ENCODE data around the gene CNOT4. TPM values are rescaled to one million over a fixed set of nuclear protein-coding genes. Genes with fewer than 3 reads are reported as not detected.

The CNOT4 gene
- total RNA-seq, 1 experiment from 2014 or later = 25.8 TPM

- no peaks in the 10 kb centered on the region for H3F3A ChIP-seq (ENCODE audit: insufficient read depth, low read depth)
- H3K4me2 ChIP-seq = no peak overlapping the region
- ChIA-PET POLR2A (ENCODE audit: unreplicated experiment) (no interaction called here), CTCF (no interaction called here)
- no peak overlapping the region for H2AFZ ChIP-seq
- no peaks in the 10 kb centered on the region for H3K79me2 ChIP-seq (ENCODE audit: low read depth)
- H3K4me3 ChIP-seq = no peak overlapping the region
- H3K9me2 ChIP-seq (ENCODE audit: insufficient read depth) = no peaks in the 10 kb centered on the region
- H3K36me3 ChIP-seq (ENCODE audit: low read depth) = no peaks in the 10 kb centered on the region
- TF ChIP-seq EZH2 (IDR thresholded peaks at IDR 0.05; ENCODE audit: low read depth) = no peak
- TF ChIP-seq CTCF (conservative IDR thresholded peaks at IDR 0.05) = no peak
- H3K9me3 ChIP-seq (ENCODE audit: insufficient read depth, low read depth) = no peaks in the 10 kb centered on the region
- no peaks in the 10 kb centered on the region for H4K20me1 ChIP-seq (ENCODE audit: insufficient read depth)
- no peak overlapping the region for H3K27ac ChIP-seq
- no peaks in the 10 kb centered on the region for H3K4me1 ChIP-seq (replicated peaks; ENCODE audit: insufficient read depth)
- H3K27me3 ChIP-seq (ENCODE audit: insufficient read depth, low read depth) = no peaks in the 10 kb centered on the region
- no TSS peak for BruUV-seq (replicated peaks)
- no peak for DNase-seq
- intact Hi-C loops (cut with micrococcal nuclease; ENCODE audit: unreplicated experiment) = no loop called here
Measured at GRCh38 chr7:135380351-135380750, 129.6 kb downstream of the CNOT4 start.

- Histone ChIP-seq H3K4me1 (replicated peaks; ENCODE audit: insufficient read depth) (no peaks in the 10 kb centered on the region), H3K4me3 (no peak overlapping the region), H2AFZ (no peak overlapping the region), H3K9me3 (ENCODE audit: insufficient read depth, low read depth) (no peaks in the 10 kb centered on the region), H3K27ac (no peak overlapping the region), H3K36me3 (ENCODE audit: low read depth) (no peaks in the 10 kb centered on the region), H3K4me2 (no peak overlapping the region), H4K20me1 (ENCODE audit: insufficient read depth) (no peaks in the 10 kb centered on the region), H3K27me3 (ENCODE audit: insufficient read depth, low read depth) (no peaks in the 10 kb centered on the region), H3K9me2 (ENCODE audit: insufficient read depth) (no peaks in the 10 kb centered on the region), H3F3A (ENCODE audit: insufficient read depth, low read depth) (peaks cover under 1% of the 10 kb centered on the region; the same call in 1 of the 2 replicates), H3K79me2 (ENCODE audit: low read depth) (no peaks in the 10 kb centered on the region)
- DNase-seq = no peak
- ChIA-PET CTCF (no interaction called here), POLR2A (ENCODE audit: unreplicated experiment) (no interaction called here)
- intact Hi-C loops (cut with micrococcal nuclease; ENCODE audit: unreplicated experiment) = no loop called here
- TF ChIP-seq EZH2 (IDR thresholded peaks at IDR 0.05; ENCODE audit: low read depth) = no peak
- TF ChIP-seq CTCF (conservative IDR thresholded peaks at IDR 0.05) = no peak
- no TSS peak for BruUV-seq (replicated peaks)
Measured at GRCh38 chr7:135377171-135377570, 132.7 kb downstream of the CNOT4 start.

- peaks cover 3% of the 10 kb centered on the region; the same call in 1 of the 2 replicates for H3F3A ChIP-seq (ENCODE audit: insufficient read depth, low read depth)
- TF ChIP-seq CTCF (conservative IDR thresholded peaks at IDR 0.05) (no peak), EZH2 (IDR thresholded peaks at IDR 0.05; ENCODE audit: low read depth) (no peak)
- H3K79me2 ChIP-seq (ENCODE audit: low read depth) = no peaks in the 10 kb centered on the region
- H4K20me1 ChIP-seq (ENCODE audit: insufficient read depth) = no peaks in the 10 kb centered on the region
- ChIA-PET CTCF (no interaction called here), POLR2A (ENCODE audit: unreplicated experiment) (no interaction called here)
- no peak overlapping the region for H3K27ac ChIP-seq
- H3K36me3 ChIP-seq (ENCODE audit: low read depth) = no peaks in the 10 kb centered on the region
- H3K27me3 ChIP-seq (ENCODE audit: insufficient read depth, low read depth) = no peaks in the 10 kb centered on the region
- intact Hi-C loops (cut with micrococcal nuclease; ENCODE audit: unreplicated experiment) = no loop called here
- no peaks in the 10 kb centered on the region for H3K4me1 ChIP-seq (replicated peaks; ENCODE audit: insufficient read depth)
- H2AFZ ChIP-seq = no peak overlapping the region
- BruUV-seq (replicated peaks) = no TSS peak
- no peak overlapping the region for H3K4me2 ChIP-seq
- no peak for DNase-seq
- H3K9me2 ChIP-seq (ENCODE audit: insufficient read depth) = no peaks in the 10 kb centered on the region
- no peak overlapping the region for H3K4me3 ChIP-seq
- no peaks in the 10 kb centered on the region for H3K9me3 ChIP-seq (ENCODE audit: insufficient read depth, low read depth)
Measured at GRCh38 chr7:135375908-135376699, 133.8 kb downstream of the CNOT4 start.

Data from PC-9 (cell line).